ENCODE measurements around the gene GP5. TPM values are rescaled to one million over a fixed set of nuclear protein-coding genes. Genes with fewer than 3 reads are reported as not detected.

Gene GP5
- total RNA-seq, 1 experiment from 2014 or later = 0.09 TPM

- no peak for TF ChIP-seq TCF7 (CRISPR knock-in tag; IDR thresholded peaks at IDR 0.05; ENCODE audit: low read depth)
- TF ChIP-seq NR3C1 (CRISPR knock-in tag; conservative IDR thresholded peaks at IDR 0.05; ENCODE audit: low read depth) = no peak
- no peak for TF ChIP-seq E2F5 (CRISPR knock-in tag; IDR thresholded peaks at IDR 0.05)
- no peak for TF ChIP-seq ERG (CRISPR knock-in tag; IDR thresholded peaks at IDR 0.05)
- no peak for TF ChIP-seq ZNF138 (CRISPR knock-in tag; conservative IDR thresholded peaks at IDR 0.05)
These were observed 14.5 kb downstream of the GP5 start (continued) for GRCh38 chr3:194384569-194385001.

- H3K9me3 Mint-ChIP-seq = no peaks in the 10 kb centered on the region
- CTCF ChIA-PET = interaction anchor here (2.7 kb wide), 1 partner anchor 40 kb away, joined by 9 read pairs; no protein-coding TSS in a partner anchor
- no peak for ATAC-seq
- no peaks in the 10 kb centered on the region for H3K36me3 Mint-ChIP-seq
- H3K27ac Mint-ChIP-seq = no peak overlapping the region
- H3K4me3 Mint-ChIP-seq = no peak overlapping the region
- POLR2A ChIA-PET = no interaction called here
- peaks cover 43% of the 10 kb centered on the region for H3K4me1 Mint-ChIP-seq
- TF ChIP-seq RORB (CRISPR knock-in tag; IDR thresholded peaks at IDR 0.05) (no peak), ZNF416 (CRISPR knock-in tag; IDR thresholded peaks at IDR 0.05) (no peak), FOXP1 (CRISPR knock-in tag; IDR thresholded peaks at IDR 0.05; ENCODE audit: borderline replicate concordance) (no peak), NR3C1 (CRISPR knock-in tag; conservative IDR thresholded peaks at IDR 0.05; ENCODE audit: low read depth) (no peak), ZNF532 (CRISPR knock-in tag; IDR thresholded peaks at IDR 0.05; ENCODE audit: borderline replicate concordance) (no peak), CBFB (CRISPR knock-in tag; IDR thresholded peaks at IDR 0.05; ENCODE audit: low read depth) (no peak), KAT7 (CRISPR knock-in tag; IDR thresholded peaks at IDR 0.05; ENCODE audit: borderline replicate concordance) (no peak), ZNF423 (CRISPR knock-in tag; IDR thresholded peaks at IDR 0.05) (no peak), ZNF317 (CRISPR knock-in tag; IDR thresholded peaks at IDR 0.05; ENCODE audit: borderline replicate concordance, low read depth) (no peak), JUN (CRISPR knock-in tag; IDR thresholded peaks at IDR 0.05) (no peak), TEAD4 (CRISPR knock-in tag; IDR thresholded peaks at IDR 0.05) (no peak)
- no peaks in the 10 kb centered on the region; the same call in 1 of the 2 replicates for H3K27me3 Mint-ChIP-seq (ENCODE audit: low read depth)
- DNase-seq (ENCODE audit: low spot score) = no peak
These were observed 14.9 kb downstream of the GP5 start for GRCh38 chr3:194384156-194384555.

- no peaks in the 10 kb centered on the region; the same call in 1 of the 2 replicates for H3K27me3 Mint-ChIP-seq (ENCODE audit: low read depth)
- no peak overlapping the region for H3K27ac Mint-ChIP-seq
- ChIA-PET CTCF (interaction anchor here (0.5 to 2.7 kb wide), 6 partner anchors 22 to 1480 kb away, joined by 3 to 9 read pairs (median 3); no protein-coding TSS in a partner anchor), POLR2A (interaction anchor here (1.1 kb wide), 1 partner anchor 9 kb away, joined by 3 read pairs; no protein-coding TSS in a partner anchor)
- DNase-seq (ENCODE audit: low spot score) (no peak), ATAC-seq (no peak)
- no peak overlapping the region for H3K4me3 Mint-ChIP-seq
- no peaks in the 10 kb centered on the region for H3K36me3 Mint-ChIP-seq
- H3K9me3 Mint-ChIP-seq = no peaks in the 10 kb centered on the region
- H3K4me1 Mint-ChIP-seq = peaks cover 43% of the 10 kb centered on the region
- no peak for TF ChIP-seq FOXP4 (CRISPR knock-in tag; IDR thresholded peaks at IDR 0.05)
- no peak for TF ChIP-seq E2F5 (CRISPR knock-in tag; IDR thresholded peaks at IDR 0.05)
- no peak for TF ChIP-seq PRRX2 (CRISPR knock-in tag; IDR thresholded peaks at IDR 0.05)
- no peak for TF ChIP-seq OVOL2 (CRISPR knock-in tag; IDR thresholded peaks at IDR 0.05; ENCODE audit: borderline replicate concordance)
- no peak for TF ChIP-seq ZNF423 (CRISPR knock-in tag; IDR thresholded peaks at IDR 0.05)
- no peak for TF ChIP-seq ZNF317 (CRISPR knock-in tag; IDR thresholded peaks at IDR 0.05; ENCODE audit: borderline replicate concordance, low read depth)
- TF ChIP-seq MXD4 (CRISPR knock-in tag; IDR thresholded peaks at IDR 0.05; ENCODE audit: borderline replicate concordance) = no peak
- TF ChIP-seq HMGXB4 (CRISPR knock-in tag; IDR thresholded peaks at IDR 0.05) = no peak
These were observed 15.7 kb downstream of the GP5 start for GRCh38 chr3:194383276-194383940.

Data from WTC11 (cell line).